Keratinocyte (primary cell): ENCODE results near the gene PTPN14. TPM values are rescaled to one million over a fixed set of nuclear protein-coding genes. Genes with fewer than 3 reads are reported as not detected.

Source experiments
- DNase-seq: peaks from one replicate; pipeline ENCODE4 v3.0.0-alpha.2; 2011; ENCODE audit warnings: low read depth, missing footprints, low spot score
- FAIRE-seq: peaks from 2 replicates; lab custom pipeline; 2011; peaks lifted over from hg19 to GRCh38; lab: Jason Lieb, UNC
- H2AFZ ChIP-seq: 2 replicates; pipeline ENCODE4 v1.6.0; 2012; ENCODE audit warnings: low read length, control low read depth, inconsistent platforms; ENCODE audit not compliant: control insufficient read depth
- H3K27ac ChIP-seq: 2 replicates; pipeline ENCODE4 v1.5.1; 2011; ENCODE audit warnings: low read length; ENCODE audit not compliant: control insufficient read depth, insufficient read depth
- H3K27me3 ChIP-seq: 3 replicates; pipeline ENCODE4 v1.6.0; 2011; ENCODE audit warnings: low read length; ENCODE audit not compliant: control insufficient read depth, insufficient read depth; ENCODE audit errors: extremely low read depth
- H3K36me3 ChIP-seq, 2 experiments: 2 replicates in 1 of 2; 3 replicates in 1 of 2; pipeline ENCODE4 v1.5.1; 2011; ENCODE audit warnings: low read length in 2 of 2, mild to moderate bottlenecking in 1 of 2; ENCODE audit not compliant: control insufficient read depth in 2 of 2, insufficient read depth in 2 of 2; ENCODE audit errors: extremely low read depth in 1 of 2
- H3K4me1 ChIP-seq: 3 replicates; pipeline ENCODE4 v1.5.1; 2011; ENCODE audit warnings: low read length; ENCODE audit not compliant: control insufficient read depth, insufficient read depth; ENCODE audit errors: extremely low read depth
- H3K4me2 ChIP-seq: 3 replicates; pipeline ENCODE4 v1.6.0; 2011; ENCODE audit warnings: low read depth, low read length; ENCODE audit not compliant: control insufficient read depth, insufficient read depth; ENCODE audit errors: extremely low read depth
- H3K4me3 ChIP-seq, 3 experiments: fragments of 200-600 bp in 1 of 3; sonication (generic) in 1 of 3; 2 replicates in 2 of 3; 3 replicates in 1 of 3; pipeline ENCODE4 v1.5.1; 2011 to 2016; ENCODE audit warnings: low read length in 3 of 3, mild to moderate bottlenecking in 3 of 3, control low read depth in 2 of 3, inconsistent platforms in 1 of 3, low read depth in 1 of 3, mixed read lengths in 1 of 3, mixed run types in 1 of 3, moderate library complexity in 1 of 3; ENCODE audit not compliant: control insufficient read depth in 2 of 3, insufficient read depth in 2 of 3; ENCODE audit errors: extremely low read depth in 1 of 3
- H3K79me2 ChIP-seq: 2 replicates; pipeline ENCODE4 v1.6.0; 2012; ENCODE audit warnings: low read length; ENCODE audit not compliant: control insufficient read depth, insufficient read depth
- H3K9ac ChIP-seq: 3 replicates; pipeline ENCODE4 v1.6.0; 2011; ENCODE audit warnings: low read length; ENCODE audit not compliant: control insufficient read depth, insufficient read depth; ENCODE audit errors: extremely low read depth
- H3K9me1 ChIP-seq: 3 replicates; pipeline ENCODE4 v1.6.0; 2011; ENCODE audit warnings: low read length; ENCODE audit not compliant: control insufficient read depth, insufficient read depth; ENCODE audit errors: extremely low read depth
- H3K9me3 ChIP-seq: 2 replicates; pipeline ENCODE4 v1.5.1; 2012; ENCODE audit warnings: low read depth, low read length; ENCODE audit not compliant: control insufficient read depth
- H4K20me1 ChIP-seq: 3 replicates; pipeline ENCODE4 v1.6.0; 2011; ENCODE audit warnings: low read length; ENCODE audit not compliant: control insufficient read depth, insufficient read depth; ENCODE audit errors: extremely low read depth
- CTCF ChIP-seq, 3 experiments: IDR thresholded peaks in 1 of 3; conservative IDR thresholded peaks in 1 of 3; optimal IDR thresholded peaks in 1 of 3; 2 replicates in 2 of 3; 3 replicates in 1 of 3; pipeline versions ENCODE3 to v1.5.1; 2011; ENCODE audit warnings: low read length in 3 of 3, mild to moderate bottlenecking in 3 of 3, moderate library complexity in 2 of 3, control low read depth in 1 of 3, inconsistent platforms in 1 of 3; ENCODE audit not compliant: insufficient read depth in 2 of 3; ENCODE audit errors: extremely low read depth in 1 of 3
- EZH2 ChIP-seq: IDR thresholded peaks from one replicate; pipeline ENCODE4 v1.6.1; 2012; ENCODE audit warnings: inconsistent platforms, mild to moderate bottlenecking, low read length, moderate library complexity
- dilution Hi-C: fragments of 300-500 bp; cut with MboI; formaldehyde crosslinking; loops from one replicate; pipeline ENCODE4 v1.7.0; 2020; ENCODE audit warnings: low sequenced_read_pairs; ENCODE audit not compliant: extremely low pct_ligation_motif_present
- polyA plus RNA-seq, 5 experiments: library from polyadenylated mRNA; depleted of rRNA in 3 of 5; stranded (reverse) in 3 of 5; stranded (forward) in 1 of 5; unstranded in 1 of 5; fragments of >200 nt; gene quantifications; 1 replicate in 1 of 5; 2 replicates in 3 of 5; 3 replicates in 1 of 5; pipeline versions ENCODE4 v1.2.1 to v1.2.3, GENCODE V29; 2011 to 2012; ENCODE audit warnings: missing spikeins in 2 of 5, low read depth in 1 of 5, low replicate concordance in 1 of 5

The PTPN14 gene
- polyA plus RNA-seq, 1 donor (not counting 4 experiments of a cell fraction or from before 2014, with no cell fraction given): 29.9 TPM

DNA sequence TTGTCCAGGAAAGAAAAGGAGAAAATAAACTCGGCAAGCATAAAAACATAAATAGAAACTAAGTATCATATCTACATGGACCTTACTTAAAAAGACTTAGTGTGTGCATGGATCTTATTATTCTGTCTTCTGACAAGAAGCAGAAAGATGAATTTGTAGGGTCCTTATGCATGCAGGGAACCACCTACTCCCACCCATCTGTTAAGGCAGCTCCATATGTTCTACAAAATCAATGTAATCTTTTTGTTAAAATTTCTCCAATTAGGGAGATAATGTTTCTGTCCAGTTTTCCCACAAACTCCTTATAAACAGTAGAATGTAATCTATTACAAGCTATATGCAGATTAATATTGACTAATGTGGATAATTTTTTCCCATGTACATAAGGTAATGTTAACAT is 13.9 kb upstream of the PTPN14 start:
- H3K79me2 ChIP-seq: no peaks in the 10 kb centered on the region
- no peaks in the 10 kb centered on the region for H3K36me3 ChIP-seq
- TF ChIP-seq EZH2 (no peak), CTCF (optimal IDR thresholded peaks at IDR 0.05 in 1 of 3, IDR thresholded peaks at IDR 0.05 in 1 of 3, conservative IDR thresholded peaks at IDR 0.05 in 1 of 3; ENCODE audit: extremely low read depth in 1 of 3, insufficient read depth in 2 of 3, low read length in 3 of 3) (no peak)
- H2AFZ ChIP-seq: no peak overlapping the region
- H3K9me3 ChIP-seq: no peaks in the 10 kb centered on the region
- no peaks in the 10 kb centered on the region for H3K27me3 ChIP-seq
- peaks cover 40% of the 10 kb centered on the region for H3K4me1 ChIP-seq
- dilution Hi-C loops: no loop called here
- H3K9ac ChIP-seq: no peak overlapping the region
- no peaks in the 10 kb centered on the region for H4K20me1 ChIP-seq
- H3K4me3 ChIP-seq: no peak overlapping the region
- H3K4me2 ChIP-seq: no peak overlapping the region
- FAIRE-seq (no peak), DNase-seq (no peak)
- H3K9me1 ChIP-seq: no peaks in the 10 kb centered on the region
- no peak overlapping the region for H3K27ac ChIP-seq

- peaks cover 25% of the 10 kb centered on the region for H3K4me1 ChIP-seq
- H3K27me3 ChIP-seq: no peaks in the 10 kb centered on the region
- TF ChIP-seq CTCF (optimal IDR thresholded peaks at IDR 0.05 in 1 of 3, IDR thresholded peaks at IDR 0.05 in 1 of 3, conservative IDR thresholded peaks at IDR 0.05 in 1 of 3; ENCODE audit: extremely low read depth in 1 of 3, insufficient read depth in 2 of 3, low read length in 3 of 3) (no peak), EZH2 (no peak)
- no peaks in the 10 kb centered on the region for H4K20me1 ChIP-seq
- H2AFZ ChIP-seq: no peak overlapping the region
- no peak for FAIRE-seq
- H3K79me2 ChIP-seq: no peaks in the 10 kb centered on the region
- H3K27ac ChIP-seq: no peak overlapping the region
- dilution Hi-C loops: no loop called here
- H3K9ac ChIP-seq: no peak overlapping the region
- no peak overlapping the region for H3K4me2 ChIP-seq
- DNase-seq: no peak
- no peaks in the 10 kb centered on the region for H3K36me3 ChIP-seq
- H3K4me3 ChIP-seq: no peak overlapping the region
- no peaks in the 10 kb centered on the region for H3K9me3 ChIP-seq
- no peaks in the 10 kb centered on the region for H3K9me1 ChIP-seq
Observed at GRCh38 chr1:214563881-214564280, 12.5 kb upstream of the PTPN14 start.
